Fibroblast of skin of left biceps (primary cell): ENCODE measurements around the gene PAMR1.

Experiments
- DNase-seq, 2 experiments: peaks; one replicate each; pipeline ENCODE4 v3.0.0-alpha.2; 2013; ENCODE audit warnings: low read depth in 2 of 2

The PAMR1 gene

DNA sequence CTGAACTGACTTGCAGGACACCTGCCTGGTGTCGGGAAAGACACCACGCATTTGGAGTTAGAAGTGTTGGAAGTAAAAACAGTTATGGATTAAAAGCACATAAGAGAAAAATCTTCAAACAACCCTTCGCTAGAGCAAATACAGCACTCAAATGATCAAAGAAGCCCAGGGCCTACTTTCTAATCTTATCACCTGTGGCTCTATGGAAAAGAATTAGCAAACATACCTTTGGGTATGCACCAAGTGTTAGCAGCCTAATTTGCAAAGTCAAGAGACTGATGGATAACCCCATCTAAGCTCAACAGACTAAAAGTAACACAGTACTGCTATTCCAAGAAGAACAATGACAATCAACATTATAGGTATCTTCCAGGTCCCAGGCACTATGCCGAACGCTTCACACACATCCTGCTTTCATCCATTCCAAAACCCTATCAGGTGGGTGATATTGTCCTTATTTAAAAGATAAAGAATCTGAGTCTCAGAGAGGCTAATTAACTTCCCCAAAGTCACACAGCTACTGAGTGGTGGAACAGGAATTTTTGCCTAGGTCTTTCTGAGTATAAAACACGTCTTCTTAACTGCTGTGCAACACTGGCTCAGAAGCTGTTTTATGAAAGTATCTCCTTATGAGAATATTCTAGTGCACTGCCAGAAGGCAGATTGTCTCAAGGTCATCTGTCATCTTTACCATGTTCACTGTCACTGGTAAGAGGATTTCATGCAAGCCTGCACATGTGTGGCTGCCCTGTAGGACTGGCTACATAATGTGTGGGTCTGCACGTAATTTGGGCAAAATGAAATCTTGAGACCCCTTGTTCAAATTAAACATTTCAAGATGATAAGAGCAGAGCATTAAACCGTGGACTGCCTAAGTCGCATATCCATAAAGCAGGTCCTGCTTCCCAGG is 122.4 kb downstream of the PAMR1 start:
- no peak for DNase-seq

DNA sequence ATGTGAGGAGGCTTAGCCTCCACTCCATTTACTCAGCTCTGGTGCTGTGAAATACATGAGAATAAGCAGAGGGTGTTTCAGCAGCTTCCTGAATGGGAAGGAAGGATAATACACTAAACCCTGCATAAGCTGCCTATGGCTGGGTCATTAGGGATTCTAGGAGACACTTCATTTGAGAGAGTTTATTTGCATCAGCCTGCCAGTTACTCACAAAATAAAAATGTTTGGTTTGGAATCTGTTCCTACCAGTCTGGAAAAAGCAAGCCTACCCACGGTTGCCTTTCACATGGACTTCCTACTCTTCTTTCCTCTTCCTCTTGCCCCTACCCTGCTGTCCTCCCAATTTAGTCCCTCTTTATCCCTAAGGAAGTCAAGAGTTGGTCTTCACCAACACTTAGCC is 126.5 kb downstream of the PAMR1 start:
- DNase-seq = no peak

DNA sequence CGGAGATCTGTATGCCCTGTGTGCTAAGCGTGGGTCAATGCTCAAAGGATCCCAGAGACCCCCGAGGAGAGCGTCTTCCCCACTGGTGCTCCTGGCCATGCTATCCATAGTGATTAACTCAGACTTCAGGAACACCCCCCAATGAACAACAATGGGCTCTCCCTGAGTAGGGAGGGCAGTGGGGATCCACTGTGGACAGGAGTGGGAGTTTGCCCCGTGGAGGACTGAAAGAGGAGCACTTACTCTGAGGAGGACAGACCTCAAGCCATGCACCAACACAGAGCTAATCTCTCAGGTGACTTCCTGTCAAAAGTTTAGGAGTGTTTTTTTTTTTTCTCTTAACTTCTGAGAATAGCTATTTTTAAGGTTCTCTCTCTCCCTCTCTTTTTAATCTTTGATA is 130.5 kb downstream of the PAMR1 start:
- DNase-seq = no peak

DNA sequence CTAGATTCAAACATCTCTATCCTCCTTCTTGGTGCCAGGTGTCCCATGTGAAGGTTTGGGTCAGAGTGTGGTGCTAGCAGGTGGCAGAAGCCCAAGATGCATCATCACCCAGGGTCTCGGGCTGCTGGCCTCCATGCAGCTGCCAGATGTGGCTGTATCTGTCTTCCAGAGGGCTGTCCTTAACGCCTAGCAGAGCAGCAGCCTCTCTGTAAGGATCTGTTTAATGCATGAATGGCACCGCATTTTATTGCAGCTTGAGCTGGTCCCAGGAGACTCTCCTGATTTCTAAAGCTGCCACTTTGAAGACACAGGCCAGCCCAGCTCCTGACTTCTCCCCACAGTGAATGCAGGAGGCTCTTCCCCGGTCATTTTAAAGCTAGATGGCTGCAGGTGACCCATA is 132.3 kb downstream of the PAMR1 start:
- DNase-seq = no peak

DNA sequence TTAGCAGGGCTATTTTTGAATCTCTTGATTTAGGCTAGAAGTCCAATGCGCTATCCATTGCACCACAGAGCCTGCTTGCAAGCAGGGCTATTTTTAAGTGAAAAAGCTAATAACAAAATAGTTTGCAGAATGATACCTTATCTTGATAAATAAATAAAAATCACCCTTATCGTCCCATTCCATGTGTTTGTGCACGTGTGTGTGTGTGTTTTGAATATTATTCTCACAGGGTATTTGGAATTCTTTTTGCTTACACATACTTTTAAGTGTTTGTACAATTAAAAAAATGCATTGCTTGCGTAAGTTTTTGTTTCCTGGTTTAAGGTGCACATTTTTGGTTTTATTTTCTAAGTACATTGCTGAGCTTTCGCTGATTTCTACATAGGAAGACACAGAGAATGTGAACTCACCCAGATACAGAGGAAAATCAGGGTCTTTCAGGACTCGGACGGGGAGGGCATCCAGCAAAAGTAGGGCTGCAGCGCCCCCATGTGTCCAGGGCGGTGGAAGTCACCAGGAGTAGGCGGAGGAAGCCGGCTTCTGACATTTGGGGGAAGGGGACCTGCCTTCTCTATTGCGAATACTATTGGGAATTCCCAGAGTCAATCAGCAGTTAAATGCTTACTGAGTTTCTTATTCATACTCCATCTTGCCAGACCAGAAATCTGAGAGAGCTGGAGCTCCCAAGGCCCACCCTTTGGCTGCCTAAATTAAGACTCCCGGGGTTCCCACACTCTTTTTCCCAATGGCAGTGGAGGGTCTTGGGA is 133.3 kb downstream of the PAMR1 start:
- peak; percentile 50 to 52 for DNase-seq

DNA sequence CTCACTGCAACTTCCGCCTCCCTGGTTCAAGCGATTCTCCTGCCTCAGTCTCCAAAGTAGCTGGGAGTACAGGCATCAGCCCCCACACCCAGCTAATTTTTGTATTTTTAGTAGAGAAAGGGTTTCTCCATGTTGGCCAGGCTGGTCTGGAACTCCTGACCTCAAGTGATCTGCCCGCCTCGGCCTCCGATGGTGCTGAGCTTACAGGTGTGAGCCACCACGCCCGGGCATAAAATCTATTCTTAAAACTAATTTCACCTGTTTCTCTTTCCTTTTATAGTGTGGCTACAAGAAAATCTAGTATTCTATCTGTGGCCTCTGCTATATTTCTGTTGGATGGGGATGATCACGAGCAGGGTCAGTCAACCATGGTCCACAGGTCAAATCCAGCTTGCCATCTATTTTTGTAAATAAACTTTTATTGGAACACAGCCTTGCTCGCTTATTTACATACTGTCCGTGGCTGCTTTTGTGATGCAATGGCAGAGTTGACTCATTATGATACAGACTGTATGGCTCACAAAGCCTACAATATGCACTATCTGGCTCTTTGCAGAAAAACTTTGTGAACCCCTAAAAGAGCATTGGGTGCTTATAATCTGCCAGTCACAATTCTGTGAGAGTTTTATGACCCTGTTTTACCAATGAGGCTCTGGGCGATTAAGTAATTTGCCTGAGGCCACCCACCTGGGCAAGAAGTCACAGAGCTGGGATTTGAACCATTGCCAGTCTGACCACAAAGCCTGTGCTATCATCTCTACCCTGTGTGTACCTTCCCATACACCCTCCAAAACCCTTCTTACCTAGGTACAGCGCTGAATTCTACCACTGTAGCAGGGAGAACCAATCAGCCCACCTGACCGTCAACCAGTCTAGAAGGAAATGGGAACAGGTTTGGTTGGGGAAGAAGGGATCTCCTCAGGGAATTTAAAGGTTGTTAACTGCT is 134.4 kb downstream of the PAMR1 start:
- no peak for DNase-seq

DNA sequence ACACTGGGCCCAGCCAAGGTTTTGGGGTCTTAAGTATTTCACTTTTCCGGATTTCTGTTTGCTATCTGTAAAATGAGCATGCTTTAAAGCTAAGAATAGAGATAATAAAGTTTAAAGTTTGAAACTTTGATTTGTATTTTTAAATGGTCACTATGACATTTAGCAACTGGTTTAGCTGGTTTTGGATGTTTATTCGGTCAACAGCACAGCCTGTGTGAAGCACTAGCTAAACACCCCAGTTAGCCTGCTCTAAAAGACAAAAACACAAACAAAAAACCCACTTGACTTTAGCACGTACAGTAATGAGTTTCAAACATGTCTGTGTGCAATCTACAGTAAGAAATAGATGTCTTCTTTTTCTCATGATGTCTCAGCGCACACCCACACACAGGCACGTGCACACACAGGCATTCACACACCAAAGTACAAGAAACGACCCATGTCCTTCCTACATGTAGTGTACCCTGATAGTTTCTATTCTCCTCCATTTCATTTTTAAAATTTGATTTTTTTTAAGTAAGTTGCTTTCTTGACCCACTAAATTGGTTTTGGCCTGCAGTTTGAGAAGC is 135.4 kb downstream of the PAMR1 start:
- DNase-seq = no peak

DNA sequence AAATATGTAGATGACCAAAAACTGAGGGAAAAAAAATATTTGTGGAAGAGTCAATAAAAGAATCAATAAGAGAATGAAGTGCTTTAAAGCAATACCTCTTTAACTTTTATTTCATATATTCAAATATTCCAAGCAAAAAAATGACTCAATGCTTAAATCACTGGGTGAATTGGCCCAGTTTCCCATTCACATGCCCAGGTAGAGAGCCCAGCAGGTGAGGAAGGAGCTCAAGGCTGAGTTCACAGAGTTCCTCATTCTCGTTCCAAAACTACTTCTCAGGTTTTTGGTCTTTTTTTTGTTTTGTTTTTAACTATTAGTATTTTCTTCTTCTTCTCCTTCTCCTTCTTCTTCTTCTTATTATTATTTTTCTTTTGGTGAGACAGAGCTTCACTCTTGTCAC is 136.3 kb downstream of the PAMR1 start:
- no peak for DNase-seq

DNA sequence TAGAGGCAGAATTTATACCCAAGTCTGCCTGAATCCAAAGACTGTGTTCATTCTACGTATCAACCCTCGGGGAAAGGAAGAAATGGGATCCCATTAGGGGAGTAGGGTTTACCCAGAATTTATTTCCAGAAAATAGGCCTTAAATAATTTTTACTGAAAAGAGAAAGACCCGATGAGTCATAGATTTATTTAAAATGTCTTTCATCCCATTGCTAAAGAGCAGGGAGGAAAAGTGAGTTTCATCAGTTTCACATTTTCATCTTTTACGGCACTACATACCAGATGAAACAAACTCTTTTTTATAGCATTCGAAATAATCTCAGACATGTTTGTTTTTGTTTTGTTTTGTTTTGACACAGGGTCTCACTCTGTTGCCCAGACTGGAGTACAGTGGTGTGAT is 137.4 kb downstream of the PAMR1 start:
- no peak for DNase-seq

DNA sequence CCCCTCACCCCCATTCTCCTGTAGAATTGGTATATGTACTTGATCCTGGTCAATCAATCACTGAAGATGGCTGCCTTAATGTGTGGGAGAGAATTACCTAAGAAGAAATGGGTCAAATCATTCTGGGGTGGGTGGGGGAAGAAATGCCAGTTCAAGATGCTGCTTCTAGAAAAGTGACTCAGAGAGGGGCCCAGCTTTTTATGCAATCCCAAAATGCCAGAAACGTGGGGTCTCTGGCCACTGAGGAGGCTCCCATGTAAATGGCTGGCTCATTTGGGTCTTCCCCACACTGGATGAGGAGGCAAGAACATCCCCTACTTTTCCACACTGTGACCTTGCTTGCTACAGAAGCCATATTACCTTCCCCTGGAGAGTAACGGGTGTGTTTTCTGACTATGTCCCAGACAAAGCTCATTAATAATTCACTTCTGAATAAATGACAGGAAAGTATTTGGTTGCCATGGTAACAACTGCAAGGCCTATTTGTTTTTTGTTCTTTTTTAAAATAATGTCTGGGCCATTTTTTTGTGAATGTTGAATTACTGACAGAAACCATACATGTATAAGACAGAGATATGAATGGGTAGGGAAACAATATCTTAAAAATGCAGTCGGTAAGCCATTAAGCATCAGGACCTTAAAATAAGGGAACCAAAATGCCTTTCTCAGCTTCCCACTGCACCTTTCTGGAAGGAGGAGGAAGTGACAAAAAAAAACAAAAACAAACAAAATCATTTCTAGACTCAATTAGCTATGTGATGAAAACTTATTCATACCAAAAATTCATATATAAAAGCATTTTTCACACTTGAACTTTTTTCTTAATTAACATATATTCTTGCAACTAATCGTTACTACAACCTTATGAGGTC is 138.1 kb downstream of the PAMR1 start:
- no peak for DNase-seq

DNA sequence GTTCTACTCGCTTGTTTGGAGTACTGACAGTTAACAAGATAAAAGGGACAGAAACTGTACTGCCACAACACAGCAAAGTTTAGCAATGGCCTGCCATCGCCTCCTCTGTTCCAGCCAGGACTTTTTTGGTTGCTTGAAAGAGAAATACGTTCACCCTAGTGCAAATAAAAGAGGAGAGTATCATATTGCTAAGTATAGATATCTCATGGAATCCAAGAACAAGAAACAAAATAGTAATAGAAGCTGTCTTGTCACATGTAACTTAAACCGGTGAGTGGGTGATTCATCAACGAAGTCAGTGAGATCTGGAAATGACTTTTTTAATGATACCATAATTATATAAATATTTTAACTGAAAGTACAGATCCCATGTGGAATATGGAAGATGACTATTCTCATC is 141.5 kb downstream of the PAMR1 start:
- DNase-seq = no peak
